HS-5 (cell line): ENCODE results near the gene ZNF30.
A peak's percentile ranks its signal among the peaks of the same experiment; 100 is the strongest.
"Not testable (repeated sequence)": the region's sequence is repeated elsewhere in the genome, so short reads cannot be mapped to it uniquely, and the experiment has no call there.

ENCODE experiments used
- DNase-seq: peaks from one replicate; pipeline ENCODE4 v3.0.0-alpha.2; 2012; ENCODE audit warnings: low read depth

The ZNF30 gene

GRCh38 chr19:34960103-34960805 lies 33.6 kb downstream of the ZNF30 start:
- DNase-seq: peak; percentile 92

GRCh38 chr19:34960940-34961679 lies 34.4 kb downstream of the ZNF30 start:
- DNase-seq: no peak

DNA sequence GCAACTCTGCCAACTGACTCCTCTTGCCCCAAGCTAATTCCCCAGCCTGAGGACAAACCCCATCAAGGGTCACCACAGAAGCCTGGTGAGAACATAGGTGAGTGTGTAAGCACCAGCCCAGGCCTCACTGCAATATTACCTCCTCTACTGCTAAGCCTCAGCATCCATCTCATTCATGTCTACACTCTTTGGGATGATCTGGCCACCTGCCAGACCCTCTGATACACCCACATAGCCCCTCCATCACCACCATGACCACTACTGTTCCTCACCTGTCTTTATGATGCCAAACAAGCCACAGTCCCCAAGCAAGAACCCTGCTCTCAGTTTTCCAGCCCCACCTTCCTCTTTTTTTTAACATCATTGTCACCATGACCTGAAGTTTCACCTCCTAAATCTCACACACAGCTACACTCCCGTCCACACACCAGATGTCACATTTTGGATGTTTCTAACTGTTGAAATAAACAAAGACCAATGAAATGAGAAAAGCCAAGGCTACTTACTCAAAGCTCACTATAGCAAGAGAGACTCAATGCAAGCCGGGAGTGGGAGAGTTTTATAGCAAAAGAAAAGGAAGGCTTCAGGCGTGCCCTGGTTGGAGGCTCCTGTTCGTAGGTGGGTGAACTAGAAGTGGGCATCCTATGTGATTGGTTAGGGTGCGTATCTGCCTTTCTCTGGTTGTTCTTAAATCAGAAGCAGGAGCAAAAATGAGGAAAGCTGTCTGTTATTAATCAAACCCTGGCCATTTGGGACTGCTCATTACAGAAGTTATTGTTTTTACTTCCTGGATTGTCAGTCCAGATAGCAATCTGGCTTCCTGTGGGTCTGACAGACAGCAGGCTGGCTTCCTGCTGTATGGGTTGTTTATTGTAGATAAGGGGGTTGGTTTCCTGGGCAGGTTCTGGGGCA lies 35.3 kb downstream of the ZNF30 start:
- DNase-seq: no peak

DNA sequence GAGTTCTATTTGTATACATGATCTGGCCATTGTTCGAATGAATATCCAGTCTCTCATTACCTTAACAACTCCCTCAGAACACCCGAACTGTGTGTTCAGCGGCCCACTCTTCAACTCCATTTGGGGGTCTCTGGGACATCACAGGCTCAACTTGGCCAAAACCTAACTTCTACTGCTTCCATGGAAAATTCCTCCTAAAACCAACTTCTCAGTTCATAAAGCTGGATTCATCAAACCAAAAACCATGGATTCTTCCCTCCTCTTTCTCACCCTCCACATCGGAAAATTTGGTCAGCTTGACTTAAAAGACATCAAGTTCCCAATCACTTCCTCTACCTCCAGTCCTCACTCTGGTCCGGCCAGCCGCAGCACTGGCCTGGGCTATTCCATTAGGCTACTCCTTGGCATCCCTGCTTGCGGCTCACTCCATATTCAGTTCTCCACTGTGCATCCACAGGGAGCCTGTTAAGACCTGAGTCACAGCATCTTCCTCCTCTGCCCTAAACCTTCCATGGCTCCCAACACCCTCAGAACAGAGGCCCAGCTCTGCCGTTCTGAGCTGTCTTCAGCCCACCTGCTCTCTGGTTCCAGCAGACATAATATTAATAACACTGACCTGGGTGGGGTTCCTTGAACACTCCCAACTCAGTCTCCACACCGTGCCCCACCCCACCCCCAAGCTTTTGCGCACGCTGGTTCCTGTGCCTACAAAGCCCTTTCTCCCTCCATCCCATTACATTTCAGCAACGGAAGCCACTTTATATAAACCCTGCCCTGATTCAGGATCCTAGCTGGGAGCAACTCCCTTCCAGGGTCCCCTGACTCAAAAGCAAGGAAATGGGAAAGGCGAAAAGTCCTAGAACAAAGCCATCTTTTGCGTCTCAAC lies 36.2 kb downstream of the ZNF30 start:
- no peak for DNase-seq

- DNase-seq: no peak
Observed at GRCh38 chr19:34963573-34964406, 37.1 kb downstream of the ZNF30 start, which contains the start of gene ZNF792. Gene ZNF792, minus strand, starts transcription at chr19:34964229. Its CDS starts 567 bp downstream, at chr19:34963662.

DNA sequence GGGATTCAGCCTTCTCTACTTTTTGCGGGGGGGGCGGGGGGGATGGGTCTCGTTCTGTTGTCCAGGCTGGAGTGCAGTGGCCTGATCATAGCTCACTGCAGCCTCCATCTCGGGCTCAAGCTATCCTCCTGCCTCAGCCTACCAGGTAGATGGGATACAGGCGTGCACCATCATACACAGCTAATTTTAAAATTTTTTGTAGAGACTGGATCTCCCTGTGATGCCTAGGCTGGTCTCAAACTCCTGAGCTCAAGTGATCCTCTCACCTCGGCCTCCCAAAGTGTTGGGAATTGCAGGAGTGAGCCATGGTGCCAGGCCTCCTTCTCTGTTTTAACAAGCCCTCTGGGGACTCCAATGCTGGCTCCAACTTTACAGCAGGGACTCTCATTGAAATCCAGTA lies 37.9 kb downstream of the ZNF30 start:
- no peak for DNase-seq

DNA sequence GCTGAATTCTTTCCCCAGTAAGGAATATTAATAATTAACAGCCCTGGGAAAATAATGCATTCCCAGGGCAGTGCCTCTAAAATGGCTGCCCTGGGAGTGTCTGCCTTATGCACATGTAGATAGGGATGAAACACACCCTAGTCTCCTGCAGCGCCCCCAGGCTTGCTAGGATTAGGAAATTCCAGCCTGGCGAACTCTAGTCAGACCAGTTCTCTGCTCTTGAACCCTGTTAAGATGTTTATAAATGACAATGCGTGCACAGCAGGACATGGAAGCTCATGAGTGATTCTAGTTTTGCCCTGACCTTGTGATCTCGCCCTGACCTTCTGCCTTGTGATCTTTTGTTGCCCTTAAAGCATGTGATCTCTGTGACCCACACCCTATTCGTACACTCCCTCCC lies 38.8 kb downstream of the ZNF30 start:
- DNase-seq: not testable (repeated sequence)

GRCh38 chr19:34967551-34967950 lies 40.8 kb downstream of the ZNF30 start:
- DNase-seq: no peak

DNA sequence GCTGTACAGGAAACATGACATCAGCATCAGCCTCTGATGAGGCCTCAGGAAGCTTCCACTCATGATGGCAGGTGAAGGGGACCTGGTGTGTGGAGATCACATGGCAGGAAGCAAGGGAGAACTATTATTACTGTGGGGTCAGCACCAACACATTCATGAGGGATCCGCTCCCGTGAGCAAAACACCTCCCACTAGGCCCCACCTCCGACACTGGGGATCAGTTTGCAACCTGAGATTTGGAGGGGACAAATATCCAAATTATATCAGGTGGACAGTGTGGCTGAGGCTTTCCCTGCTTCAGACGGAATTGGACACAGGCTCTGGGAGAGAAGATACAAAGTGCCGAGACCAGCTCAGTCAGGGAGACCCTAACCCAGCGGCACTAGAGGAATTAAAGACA lies 43.0 kb downstream of the ZNF30 start:
- DNase-seq: no peak

DNA sequence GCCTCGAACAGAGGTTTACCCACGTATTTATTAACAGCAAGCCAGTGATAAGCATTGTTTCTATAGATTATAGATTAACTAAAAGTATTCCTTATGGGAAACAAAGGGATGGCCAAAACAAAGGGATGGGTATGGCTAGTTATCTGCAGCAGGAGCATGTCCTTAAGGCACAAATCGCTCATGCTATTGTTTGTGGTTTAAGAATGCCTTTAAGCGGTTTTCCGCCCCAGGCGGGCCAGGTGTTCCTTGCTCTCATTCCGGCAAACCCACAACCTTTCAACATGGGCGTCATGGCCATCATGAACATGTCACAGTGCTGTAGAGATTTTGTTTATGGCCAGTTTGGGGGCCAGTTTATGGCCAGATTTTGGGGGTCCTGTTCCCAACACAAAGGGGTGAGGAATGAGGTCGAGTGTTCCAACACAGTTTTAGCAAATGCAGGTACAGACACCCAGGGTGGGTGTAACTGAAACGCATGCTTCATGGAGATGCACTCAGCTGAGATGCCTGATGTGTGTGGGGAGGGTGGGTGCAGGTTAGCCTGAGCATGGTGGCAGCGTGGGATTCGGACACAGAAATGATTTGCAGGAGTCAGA lies 43.6 kb downstream of the ZNF30 start:
- DNase-seq: not testable (repeated sequence)

- no peak for DNase-seq
Observed at GRCh38 chr19:34972163-34972705, 45.5 kb downstream of the ZNF30 start.

GRCh38 chr19:34974646-34975045 lies 47.9 kb downstream of the ZNF30 start:
- peak; percentile 34 for DNase-seq

DNA sequence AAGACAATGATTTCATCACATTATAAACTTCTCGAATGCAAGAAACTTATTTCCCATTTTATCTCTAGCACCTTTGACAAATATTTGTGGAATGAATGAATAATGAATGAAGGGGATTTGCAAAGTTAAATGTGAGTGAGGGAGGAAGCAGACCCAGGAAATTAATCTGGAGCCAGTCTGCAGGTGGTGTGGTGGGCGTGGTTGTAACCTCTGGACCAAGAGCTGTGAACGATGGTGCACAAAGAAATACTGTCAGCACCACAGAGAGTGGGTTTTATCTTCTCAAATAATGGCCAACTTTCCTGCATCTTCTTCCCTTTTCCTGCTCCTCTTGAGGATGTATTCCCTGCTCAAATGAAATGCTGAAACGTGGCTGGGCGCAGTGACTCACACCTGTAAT lies 48.4 kb downstream of the ZNF30 start:
- DNase-seq: no peak

DNA sequence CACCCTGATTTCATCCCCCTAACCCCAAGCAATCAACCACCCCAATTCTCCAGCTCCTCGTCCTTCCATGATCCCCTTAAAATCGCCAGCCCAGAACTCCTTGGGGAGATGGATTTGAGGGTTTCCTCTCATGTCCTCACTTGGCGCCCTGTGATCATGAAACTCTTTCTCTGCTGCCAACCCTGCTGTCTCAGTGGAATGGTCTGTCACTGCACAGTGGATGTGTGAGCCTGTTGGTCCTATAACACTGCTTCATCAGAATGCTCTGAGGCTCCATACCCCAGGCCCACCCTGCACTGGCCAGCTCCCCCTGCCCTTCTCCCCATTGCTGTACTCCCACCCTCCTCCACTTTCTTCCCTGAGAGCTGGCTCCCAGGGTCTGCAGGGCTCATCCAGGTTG lies 49.9 kb downstream of the ZNF30 start:
- no peak for DNase-seq

DNA sequence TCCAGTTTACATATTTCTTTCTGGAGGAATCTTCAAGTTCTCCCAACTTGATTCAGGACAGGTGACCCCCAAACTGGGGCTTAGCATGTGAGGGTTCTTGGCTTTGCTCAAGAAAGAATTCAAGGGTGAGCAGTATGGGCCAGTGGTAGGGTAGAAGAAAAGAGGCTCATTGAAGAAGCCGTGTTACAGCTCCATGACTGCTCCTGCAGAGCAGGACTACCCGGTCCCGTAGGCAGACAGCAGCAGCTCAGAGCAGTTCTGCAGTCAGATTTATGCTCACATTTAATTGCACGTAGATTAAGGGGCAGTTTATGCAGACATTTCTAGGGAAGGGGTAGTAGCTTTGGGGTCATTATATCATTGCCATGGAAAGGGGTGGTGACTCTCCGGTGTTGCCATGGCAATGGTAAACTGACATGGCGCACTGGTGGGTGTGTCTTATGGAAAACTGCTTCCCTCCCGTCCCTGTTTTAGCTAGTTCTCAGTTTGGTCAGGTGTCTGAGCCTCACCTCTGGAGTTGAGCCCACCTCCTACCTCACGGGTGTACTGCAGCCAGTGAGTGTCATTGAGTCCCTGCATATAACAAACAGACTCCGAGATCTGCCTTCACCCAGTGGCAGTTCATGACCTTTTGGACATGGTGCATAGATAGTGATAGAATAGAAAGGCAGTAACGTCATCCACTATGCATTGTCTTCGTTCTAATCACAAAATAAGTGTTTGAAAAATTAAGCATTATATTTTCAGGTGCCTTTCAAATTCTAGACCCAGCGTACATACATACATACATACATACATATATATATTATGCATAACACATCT lies 53.3 kb downstream of the ZNF30 start:
- DNase-seq: no peak

DNA sequence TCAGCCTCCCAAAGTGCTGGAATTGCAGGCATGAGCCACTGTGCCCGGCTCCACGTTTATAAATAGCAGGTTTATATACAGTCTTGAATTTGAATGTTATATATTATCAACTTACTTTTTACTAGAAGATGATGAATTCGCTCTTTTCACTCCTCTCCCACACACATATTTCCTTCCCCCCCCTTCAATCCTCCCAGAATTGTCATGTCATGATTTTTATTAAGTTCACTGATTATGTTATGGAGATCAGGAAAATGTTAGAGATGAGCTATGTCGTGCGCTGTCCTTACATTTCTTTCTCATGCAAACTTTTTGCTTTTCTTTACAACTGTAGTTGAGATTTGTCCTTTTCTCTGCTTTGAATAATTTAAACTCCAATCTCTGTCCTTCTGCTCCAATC lies 55.6 kb downstream of the ZNF30 start:
- DNase-seq: no peak

DNA sequence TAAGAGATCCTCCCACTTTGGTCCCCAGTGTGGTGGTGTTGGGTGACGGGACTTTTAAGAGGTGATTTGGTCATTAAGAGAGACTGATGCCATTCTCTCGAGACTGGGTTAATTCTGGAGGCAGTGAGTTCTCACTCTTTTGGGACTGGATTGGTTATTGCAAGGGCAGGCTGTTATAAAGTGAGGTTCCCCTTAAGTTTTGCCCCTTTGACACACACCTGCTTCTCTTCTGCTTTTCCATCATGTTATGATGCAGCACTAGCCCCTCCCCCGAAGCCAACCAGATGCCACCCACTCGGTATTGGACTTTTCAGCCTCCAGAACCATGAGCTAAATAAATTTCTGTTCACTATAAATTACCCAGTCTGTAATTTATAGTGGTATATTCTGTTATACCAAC lies 57.1 kb downstream of the ZNF30 start:
- DNase-seq: no peak

GRCh38 chr19:34984287-34984686 lies 57.6 kb downstream of the ZNF30 start:
- DNase-seq: no peak
